ENCODE data around the gene FAAH.

The FAAH gene

DNA sequence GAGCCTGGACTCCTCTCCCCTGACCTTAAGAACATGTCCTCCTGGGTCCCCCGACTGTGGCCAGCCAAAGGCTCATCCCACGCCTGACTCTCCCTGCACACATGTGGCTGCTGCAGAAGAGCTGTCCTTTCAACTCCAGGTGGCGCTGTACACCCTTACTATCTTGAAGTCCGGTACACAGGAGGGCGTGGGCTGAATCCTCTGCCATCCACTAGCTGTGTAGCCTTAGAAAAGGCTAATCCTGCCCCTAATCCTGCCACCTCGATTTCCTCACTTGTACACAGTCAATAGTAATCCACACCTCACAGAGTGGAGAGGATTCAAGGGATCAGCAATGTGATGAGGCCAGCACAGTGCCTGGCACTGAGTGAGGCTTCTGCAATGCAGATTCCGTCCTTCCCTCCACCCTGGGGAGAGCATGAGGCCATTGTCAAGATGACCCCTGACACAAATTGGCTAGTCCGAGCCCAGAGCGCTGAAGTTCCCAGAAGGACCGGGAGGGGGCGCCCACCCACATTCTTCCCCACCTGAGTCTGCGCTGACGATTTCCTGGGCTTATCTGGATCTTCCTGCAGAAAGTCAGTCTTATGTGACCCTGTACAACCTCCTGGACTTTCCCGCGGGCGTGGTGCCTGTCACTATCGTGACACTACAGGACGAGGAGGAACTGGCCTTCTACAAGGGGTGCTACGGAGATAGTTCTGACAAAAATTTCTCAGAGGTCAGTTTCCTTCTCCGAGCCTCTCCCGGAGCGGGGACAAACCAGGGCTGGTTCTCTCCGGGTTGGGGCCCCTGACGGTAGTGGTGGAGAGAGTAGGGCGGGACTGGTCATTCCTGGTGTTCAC is 48.4 kb downstream of the FAAH start:
- peak; percentile 86 for TF ChIP-seq CTCF (IDR thresholded peaks at IDR 0.05)

GRCh38 chr1:46444466-46444865 is 50.3 kb downstream of the FAAH start:
- no peak for TF ChIP-seq CTCF (IDR thresholded peaks at IDR 0.05)

DNA sequence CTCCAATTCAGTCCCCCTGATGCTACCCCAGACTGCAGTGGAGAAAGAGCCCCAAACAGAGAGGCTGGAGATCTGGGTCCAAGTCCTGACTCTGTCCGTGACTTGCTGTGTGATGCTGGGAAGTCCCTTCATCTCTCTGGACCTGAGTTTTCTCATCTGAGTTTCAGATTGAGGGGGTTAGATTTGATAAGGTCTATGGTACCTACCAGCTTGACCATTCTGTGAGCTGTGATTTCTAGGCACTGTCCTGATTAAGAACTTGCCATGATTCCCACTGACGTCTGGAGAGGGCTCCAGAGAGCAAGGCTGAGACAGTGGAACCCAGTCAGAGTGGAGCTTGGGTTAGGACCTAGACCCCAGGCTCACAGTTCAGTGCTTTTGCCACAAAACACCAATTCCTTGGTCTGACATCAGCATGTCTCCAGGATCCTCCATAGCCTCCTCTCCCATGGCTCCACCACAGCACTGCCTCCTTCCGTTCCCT is 51.7 kb downstream of the FAAH start:
- TF ChIP-seq CTCF (IDR thresholded peaks at IDR 0.05) = no peak

DNA sequence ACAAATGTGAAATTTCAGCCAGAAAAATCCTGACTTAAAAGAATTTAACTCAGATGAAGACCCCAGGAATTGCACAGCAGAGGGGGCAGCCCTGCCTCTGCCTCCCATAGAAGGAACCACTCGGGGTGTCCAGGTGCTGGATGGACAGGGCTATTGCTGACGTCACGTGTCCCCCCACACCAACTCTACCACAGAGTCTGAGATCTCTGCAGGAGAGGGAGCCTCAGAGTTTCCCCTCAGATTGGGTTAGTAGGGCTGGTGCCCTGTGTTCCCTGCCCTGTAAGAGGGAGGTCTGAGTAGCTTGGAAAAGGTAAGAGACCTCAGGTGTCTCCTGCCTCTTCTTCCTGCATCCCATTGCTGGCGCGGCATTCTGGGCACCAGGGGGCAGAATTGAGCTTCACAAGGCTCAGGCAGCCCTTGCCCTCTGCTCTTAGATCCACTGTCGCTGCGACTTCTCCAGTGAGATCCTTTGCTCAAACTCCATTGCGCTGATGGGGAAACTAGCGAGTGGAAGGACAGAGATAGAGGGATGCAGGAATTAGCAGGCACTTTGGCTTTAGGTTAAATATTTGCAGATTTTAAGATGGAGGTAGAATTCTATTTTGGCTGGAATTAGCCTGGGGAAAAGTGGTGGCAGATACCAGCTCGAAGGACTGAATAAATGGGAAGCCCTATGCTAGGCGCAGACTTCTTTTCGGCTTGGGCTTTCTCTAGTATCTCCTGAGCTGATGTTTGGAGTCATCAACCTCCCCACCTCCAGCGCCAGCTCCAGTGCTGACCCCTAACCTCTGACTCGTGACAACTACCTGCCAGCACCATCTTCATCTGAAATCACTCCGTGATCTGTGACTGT is 52.8 kb downstream of the FAAH start:
- peak; percentile 91 for TF ChIP-seq CTCF (IDR thresholded peaks at IDR 0.05)

DNA sequence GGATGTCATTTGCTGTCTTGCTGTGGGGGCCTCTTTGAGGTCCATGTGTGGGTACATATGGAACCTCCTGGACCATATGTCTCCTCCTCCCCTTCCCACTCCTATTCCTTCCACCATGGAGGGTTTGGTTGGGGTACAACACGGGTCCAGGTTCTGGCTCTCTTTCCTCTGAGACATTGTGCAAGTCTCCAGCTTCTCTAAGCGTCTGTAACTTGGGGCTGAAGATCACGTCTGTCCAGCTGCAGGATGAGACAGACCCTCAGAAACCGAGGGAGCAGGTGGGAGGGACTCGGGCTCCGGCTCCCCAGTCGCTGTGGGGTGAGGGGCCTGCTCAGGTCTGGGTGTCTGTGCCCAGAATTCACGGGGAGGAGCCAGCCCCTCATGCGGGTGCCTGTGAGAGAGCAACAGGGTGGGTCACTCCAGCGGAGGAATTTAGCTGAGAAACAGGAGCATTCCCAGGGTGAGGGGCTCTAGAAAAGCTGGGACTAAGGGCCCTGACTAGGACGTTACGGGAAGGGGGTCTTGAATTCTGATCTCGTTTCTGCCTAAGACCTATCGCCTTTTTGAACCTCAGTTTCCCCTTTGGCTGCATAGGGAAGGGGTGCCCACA is 53.5 kb downstream of the FAAH start:
- no peak for TF ChIP-seq CTCF (IDR thresholded peaks at IDR 0.05)

GRCh38 chr1:46448109-46448911 is 54.2 kb downstream of the FAAH start:
- no peak for TF ChIP-seq CTCF (IDR thresholded peaks at IDR 0.05)
